DMS 273 (cell line): Measurements from ENCODE around the gene COL4A4.
A peak's percentile ranks its signal among the peaks of the same experiment; 100 is the strongest.
"Not testable (repeated sequence)": the region's sequence is repeated elsewhere in the genome, so short reads cannot be mapped to it uniquely, and the experiment has no call there.

Experiments used
- DNase-seq: peaks from one replicate; lab custom pipeline; 2025; ENCODE audit not compliant: unreplicated experiment; lab: John Stamatoyannopoulos, UW

COL4A4 gene

DNA sequence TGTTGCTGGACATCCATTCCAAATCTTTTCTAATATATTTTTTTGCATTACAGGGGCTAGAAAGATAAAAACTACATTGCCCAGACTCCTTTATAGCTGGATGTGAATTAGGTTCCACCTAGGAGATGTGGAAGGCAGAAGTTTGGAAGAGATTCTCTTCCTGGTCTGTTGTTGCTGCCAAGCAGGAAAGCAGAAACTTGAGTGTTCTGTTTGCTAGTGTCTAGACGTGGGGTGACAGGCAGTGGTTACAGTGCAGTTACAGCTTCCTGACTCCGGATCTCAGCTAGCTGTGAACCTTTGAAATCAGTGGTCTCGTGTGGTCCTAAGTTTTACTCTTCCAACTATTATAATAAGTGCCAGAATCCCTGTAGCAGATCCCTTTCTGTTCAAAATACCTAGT lies 46.2 kb downstream of the COL4A4 start:
- no peak for DNase-seq

GRCh38 chr2:227117027-227117426 lies 47.0 kb downstream of the COL4A4 start:
- DNase-seq = no peak

GRCh38 chr2:227115761-227116160 lies 48.2 kb downstream of the COL4A4 start:
- DNase-seq = no peak

DNA sequence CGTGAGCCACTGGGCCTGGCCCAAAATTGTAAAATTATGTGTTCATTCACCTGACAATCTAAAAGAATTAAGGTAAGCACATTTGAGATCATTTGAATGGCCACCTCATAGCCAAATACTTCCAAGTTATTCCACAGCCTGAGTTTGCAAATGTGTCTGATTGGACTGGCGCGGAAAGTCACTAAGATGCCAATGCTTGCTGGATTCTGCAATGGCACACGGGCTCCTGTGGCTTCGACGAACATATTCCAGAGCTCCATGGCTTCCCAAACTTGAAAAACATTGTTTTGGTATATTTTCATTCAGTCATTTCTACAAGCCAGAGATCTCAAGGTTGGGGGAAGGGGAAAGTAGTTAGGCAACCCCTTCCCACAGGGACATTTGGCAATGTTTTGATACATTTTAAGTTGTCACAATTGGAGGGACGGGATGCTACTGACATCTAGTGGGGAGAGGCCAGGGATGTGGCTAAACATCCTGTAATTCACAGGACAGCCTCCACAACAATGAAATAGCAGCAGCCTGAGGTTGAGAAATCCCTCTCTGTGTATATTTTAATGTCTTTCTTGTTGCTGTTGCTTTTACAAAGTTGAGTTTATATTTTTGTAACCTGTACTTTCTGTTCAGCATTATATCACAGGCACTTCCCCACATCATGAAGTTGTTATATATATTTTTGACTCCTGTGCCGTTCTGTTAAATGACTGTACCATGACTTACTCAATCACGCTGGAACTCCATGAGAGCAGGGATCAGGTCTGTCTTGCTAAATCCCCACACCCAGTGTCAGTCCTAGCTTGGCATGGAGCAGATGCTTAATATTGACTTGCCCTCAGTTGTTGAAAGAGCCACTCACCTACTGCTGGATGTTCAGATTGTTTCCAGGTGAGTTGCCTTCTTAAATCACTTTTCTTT lies 56.9 kb downstream of the COL4A4 start:
- peak; percentile 82 for DNase-seq

DNA sequence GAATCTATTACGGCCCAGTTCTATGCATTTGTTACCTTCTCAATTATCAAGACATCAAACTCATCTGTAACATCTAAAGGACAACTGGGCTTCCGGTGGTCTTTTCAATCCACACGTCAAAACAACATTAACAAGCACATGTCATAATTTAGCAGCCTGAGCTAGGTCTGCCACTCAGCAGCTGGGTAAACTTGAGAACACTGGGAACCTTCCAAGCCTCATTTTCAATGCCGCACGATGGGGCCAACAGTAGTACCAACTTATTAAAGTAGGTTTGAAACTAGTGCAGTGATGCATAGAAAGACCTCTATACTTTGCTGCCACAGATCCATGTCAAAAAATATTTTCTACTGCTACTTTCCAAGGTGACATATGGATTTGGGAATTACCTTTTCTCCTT lies 60.4 kb downstream of the COL4A4 start:
- DNase-seq = no peak

GRCh38 chr2:227099340-227099739 lies 64.7 kb downstream of the COL4A4 start:
- no peak for DNase-seq

DNA sequence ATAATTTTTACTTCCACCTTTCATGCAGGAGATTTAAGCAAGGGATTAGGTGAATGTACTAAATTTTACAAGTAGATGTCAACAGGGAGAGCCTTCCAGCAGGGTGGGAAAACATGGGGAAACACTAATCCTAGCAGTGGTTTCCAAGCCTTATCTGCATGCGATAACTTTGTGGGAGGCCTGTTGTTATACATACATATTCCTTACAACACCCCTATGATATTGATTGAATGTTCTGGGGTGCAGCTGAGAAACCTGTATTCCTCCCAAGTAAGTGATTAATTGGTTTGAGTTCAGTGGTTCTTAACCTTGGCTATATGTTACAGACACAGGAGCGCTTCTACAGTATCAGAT lies 65.9 kb downstream of the COL4A4 start:
- DNase-seq = no peak

GRCh38 chr2:227097495-227098161 lies 66.4 kb downstream of the COL4A4 start:
- DNase-seq = no peak

- no peak for DNase-seq
Observed at GRCh38 chr2:227095346-227095745, 68.7 kb downstream of the COL4A4 start.

GRCh38 chr2:227082286-227082685 lies 81.7 kb downstream of the COL4A4 start:
- no peak for DNase-seq

- DNase-seq = no peak
Observed at GRCh38 chr2:227079726-227080125, 84.3 kb downstream of the COL4A4 start.

- not testable (repeated sequence) for DNase-seq
Observed at GRCh38 chr2:227065065-227065464, 98.9 kb downstream of the COL4A4 start.

DNA sequence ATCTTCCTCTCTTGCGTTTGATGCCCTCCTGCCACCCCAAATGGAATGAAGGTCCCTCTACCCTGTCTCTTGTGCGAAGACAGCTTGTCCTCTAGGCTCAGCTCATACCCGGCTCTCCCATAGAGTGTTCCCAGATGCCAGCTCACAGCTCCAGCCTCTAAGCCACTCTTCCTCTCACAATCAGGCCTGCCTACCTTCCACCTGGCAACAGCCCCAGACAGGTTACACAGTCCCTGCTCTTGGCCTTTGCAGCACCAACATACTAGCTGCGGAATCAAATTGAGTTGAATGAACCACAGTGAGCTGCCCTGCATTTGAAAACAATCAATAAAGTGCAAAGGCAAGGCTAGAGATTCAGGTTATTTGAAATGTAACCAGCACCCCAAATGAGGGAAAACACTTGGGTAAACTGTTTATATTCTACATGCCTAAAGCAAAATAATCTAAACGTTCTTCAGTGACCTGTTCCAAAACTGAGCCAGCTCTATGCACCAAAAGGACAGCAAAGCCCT lies 105.1 kb downstream of the COL4A4 start:
- no peak for DNase-seq

DNA sequence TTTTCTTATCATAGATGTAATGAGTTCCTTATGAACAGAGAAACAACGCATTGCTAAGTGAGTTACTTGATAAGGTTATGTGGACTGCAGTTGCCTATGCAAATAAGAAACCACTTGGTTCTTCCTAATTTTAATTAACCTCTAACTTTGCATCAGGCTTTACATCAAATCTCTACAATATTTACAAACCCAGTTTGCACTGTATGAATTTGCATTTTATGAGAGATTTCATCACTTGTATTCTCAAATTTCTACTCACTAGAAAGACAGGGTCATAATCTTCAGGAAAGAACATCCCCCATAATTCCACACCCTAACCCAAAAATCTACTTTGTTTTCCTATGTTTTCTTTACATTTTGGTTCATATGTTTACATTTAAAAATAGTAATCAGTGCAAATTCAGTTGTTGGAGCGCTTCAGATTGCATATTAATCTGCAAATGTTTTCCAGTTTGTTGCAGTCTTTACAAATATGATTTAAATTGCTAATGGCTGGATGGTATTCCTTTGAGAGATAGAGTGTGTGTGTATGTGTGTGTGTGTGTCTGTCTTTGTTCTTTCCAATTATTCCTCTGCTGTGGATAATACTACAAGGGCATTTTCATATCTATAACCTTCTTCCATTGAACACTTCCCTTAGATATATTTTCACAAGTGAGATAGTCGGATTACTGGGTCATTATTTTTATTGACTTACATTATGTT lies 106.1 kb downstream of the COL4A4 start:
- no peak for DNase-seq

DNA sequence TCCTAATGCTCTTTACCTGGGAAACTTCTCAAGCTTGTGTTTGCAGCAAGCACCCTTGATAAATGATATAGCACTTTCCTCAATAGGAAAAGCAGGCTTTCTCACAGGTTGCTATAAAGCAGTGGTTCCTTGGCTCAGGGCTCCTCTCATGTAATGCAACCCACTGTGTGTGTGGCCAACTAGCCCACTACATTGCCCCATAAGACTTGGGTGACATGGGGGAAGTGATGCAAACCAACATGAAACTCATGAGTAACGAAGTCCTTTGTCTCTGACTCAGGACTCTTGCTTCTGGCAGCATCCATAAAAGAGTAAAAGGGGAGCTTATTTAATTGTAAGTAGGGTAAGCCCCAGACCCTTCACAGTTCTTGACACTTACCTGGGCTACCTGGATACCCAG lies 106.9 kb downstream of the COL4A4 start:
- DNase-seq = no peak

DNA sequence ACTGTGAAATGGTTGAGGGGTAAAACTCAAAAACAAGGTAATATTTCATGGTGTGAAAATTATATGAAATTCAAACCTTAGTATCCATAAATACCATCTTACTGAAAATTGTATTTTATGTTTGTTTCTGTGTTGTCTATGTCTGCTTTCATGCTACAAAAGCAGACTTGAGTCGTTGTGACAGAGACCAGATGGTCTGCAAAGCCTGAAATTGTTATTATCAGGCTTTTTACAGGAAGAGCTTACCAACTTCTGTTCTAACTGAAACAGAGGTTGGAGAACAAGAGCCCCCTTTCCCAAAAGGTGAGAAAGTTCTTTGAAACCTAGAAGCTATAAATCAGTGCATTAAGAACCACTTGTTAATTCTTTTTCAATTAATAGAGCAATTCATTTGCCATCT lies 110.0 kb downstream of the COL4A4 start:
- peak; percentile 51 for DNase-seq

- peak; percentile 38 for DNase-seq
Observed at GRCh38 chr2:227052879-227053278, 111.1 kb downstream of the COL4A4 start.

DNA sequence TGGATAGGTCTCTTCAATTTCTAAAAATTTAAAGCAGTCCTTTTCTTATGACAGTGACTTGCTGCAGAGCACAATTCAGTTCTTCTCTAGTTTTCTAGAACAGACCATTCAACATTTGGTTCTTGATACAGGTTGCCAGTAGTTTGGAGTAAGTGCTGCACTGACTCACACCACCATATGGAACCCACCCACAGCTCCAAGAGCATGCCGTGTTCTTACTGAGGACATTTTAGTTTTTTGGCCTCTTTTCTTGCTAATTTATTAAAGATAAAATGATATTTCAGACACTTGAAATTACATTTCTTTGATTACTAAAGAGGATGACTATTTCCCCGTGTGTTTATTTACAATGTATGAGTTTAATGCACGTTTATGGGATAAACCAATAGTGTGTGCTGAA lies 120.0 kb downstream of the COL4A4 start:
- peak; percentile 7 for DNase-seq

GRCh38 chr2:227038550-227039189 lies 125.3 kb downstream of the COL4A4 start:
- peak; percentile 69 for DNase-seq

DNA sequence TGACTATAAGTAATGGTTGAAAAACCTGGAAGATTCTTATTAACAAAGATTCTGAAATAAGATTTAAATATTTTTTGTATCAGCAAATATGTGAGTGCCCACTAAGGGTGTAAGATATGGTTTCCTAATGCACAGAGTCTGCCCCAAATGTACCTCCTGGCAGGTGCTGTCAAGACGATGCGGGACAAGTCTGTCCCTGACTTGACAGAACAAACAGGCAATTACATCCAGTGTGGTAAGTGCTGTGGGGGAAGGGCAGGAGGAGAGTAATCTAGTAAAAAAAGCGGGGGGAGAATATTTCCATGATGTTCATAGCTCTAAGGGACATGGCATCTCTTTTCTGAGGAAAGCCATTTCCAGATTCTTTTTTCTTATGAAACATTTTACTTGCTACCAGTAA lies 127.5 kb downstream of the COL4A4 start:
- peak; percentile 23 for DNase-seq

- peak; percentile 21 for DNase-seq
Observed at GRCh38 chr2:227035711-227036367, 128.2 kb downstream of the COL4A4 start.
